ENCODE results near the gene DRP2.

The DRP2 gene

GRCh38 chrX:101210630-101211029 is 9.0 kb upstream of the DRP2 start:
- no peak for DNase-seq (ENCODE audit: extremely low read depth, insufficient read length)
- TF ChIP-seq CTCF (IDR thresholded peaks at IDR 0.05; ENCODE audit: insufficient read depth, low read length, poor library complexity, severe bottlenecking), result no peak
- no peaks in the 10 kb centered on the region for H3K27me3 ChIP-seq (replicated peaks; ENCODE audit: control insufficient read depth, insufficient read depth, low read length)

GRCh38 chrX:101217689-101218088 is 1.9 kb upstream of the DRP2 start:
- DNase-seq (ENCODE audit: extremely low read depth, insufficient read length), result no peak
- no peak for TF ChIP-seq CTCF (IDR thresholded peaks at IDR 0.05; ENCODE audit: insufficient read depth, low read length, poor library complexity, severe bottlenecking)
- Histone ChIP-seq H3K36me3 (ENCODE audit: control insufficient read depth, insufficient read depth, low read length) (no peaks in the 10 kb centered on the region), H3K4me3 (replicated peaks; ENCODE audit: low read depth, low read length) (no peak overlapping the region), H3K27me3 (replicated peaks; ENCODE audit: control insufficient read depth, insufficient read depth, low read length) (no peaks in the 10 kb centered on the region)

More at GRCh38 chrX:101210630-101211029, 9.0 kb upstream of the DRP2 start:
- H3K36me3 ChIP-seq (ENCODE audit: control insufficient read depth, insufficient read depth, low read length), result no peaks in the 10 kb centered on the region
- no peak overlapping the region for H3K4me3 ChIP-seq (replicated peaks; ENCODE audit: low read depth, low read length)

DNA sequence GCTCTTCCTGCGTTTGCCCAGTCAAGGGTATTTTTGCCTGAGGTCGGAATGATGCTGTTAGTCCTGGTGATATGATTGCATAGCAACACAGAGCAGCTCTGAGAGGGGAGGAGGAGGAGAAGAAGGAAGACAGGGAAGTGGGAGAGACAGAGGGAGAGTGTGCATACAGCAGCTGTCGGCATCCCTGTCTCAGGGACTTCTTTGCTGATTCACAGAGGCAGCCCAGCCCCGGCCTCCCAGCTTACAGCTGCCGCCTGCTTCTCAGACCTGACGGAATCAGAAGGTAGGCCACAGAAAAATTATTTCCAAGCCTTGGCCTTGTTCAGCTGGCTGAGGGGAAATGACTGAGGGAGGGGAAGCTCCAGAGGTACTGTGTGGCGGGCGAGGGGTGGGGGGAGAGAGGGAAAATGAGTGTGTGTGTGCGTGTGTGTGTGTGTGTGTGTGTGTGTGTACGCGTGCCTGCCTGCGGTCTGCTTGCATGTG is 319 bp downstream of the DRP2 start:
- no peak for TF ChIP-seq CTCF (IDR thresholded peaks at IDR 0.05; ENCODE audit: insufficient read depth, low read length, poor library complexity, severe bottlenecking)

GRCh38 chrX:101220662-101221260 is 1.2 kb downstream of the DRP2 start:
- Histone ChIP-seq H3K4me3 (replicated peaks; ENCODE audit: low read depth, low read length) (no peak overlapping the region), H3K36me3 (ENCODE audit: control insufficient read depth, insufficient read depth, low read length) (no peaks in the 10 kb centered on the region), H3K27me3 (replicated peaks; ENCODE audit: control insufficient read depth, insufficient read depth, low read length) (no peaks in the 10 kb centered on the region)
- no peak for DNase-seq (ENCODE audit: extremely low read depth, insufficient read length)
- TF ChIP-seq CTCF (IDR thresholded peaks at IDR 0.05; ENCODE audit: insufficient read depth, low read length, poor library complexity, severe bottlenecking), result no peak

More for the DNA sequence above, 319 bp downstream of the DRP2 start:
- Histone ChIP-seq H3K27me3 (replicated peaks; ENCODE audit: control insufficient read depth, insufficient read depth, low read length) (no peaks in the 10 kb centered on the region), H3K4me3 (replicated peaks; ENCODE audit: low read depth, low read length) (no peak overlapping the region), H3K36me3 (ENCODE audit: control insufficient read depth, insufficient read depth, low read length) (no peaks in the 10 kb centered on the region)
- no peak for DNase-seq (ENCODE audit: extremely low read depth, insufficient read length)

GRCh38 chrX:101223226-101223625 is 3.6 kb downstream of the DRP2 start:
- Histone ChIP-seq H3K4me3 (replicated peaks; ENCODE audit: low read depth, low read length) (no peak overlapping the region), H3K36me3 (ENCODE audit: control insufficient read depth, insufficient read depth, low read length) (no peaks in the 10 kb centered on the region), H3K27me3 (replicated peaks; ENCODE audit: control insufficient read depth, insufficient read depth, low read length) (no peaks in the 10 kb centered on the region)
- TF ChIP-seq CTCF (IDR thresholded peaks at IDR 0.05; ENCODE audit: insufficient read depth, low read length, poor library complexity, severe bottlenecking), result no peak
- DNase-seq (ENCODE audit: extremely low read depth, insufficient read length), result no peak

- H3K4me3 ChIP-seq (replicated peaks; ENCODE audit: low read depth, low read length), result no peak overlapping the region
- H3K27me3 ChIP-seq (replicated peaks; ENCODE audit: control insufficient read depth, insufficient read depth, low read length), result no peaks in the 10 kb centered on the region
- H3K36me3 ChIP-seq (ENCODE audit: control insufficient read depth, insufficient read depth, low read length), result no peaks in the 10 kb centered on the region
- no peak for DNase-seq (ENCODE audit: extremely low read depth, insufficient read length)
- TF ChIP-seq CTCF (IDR thresholded peaks at IDR 0.05; ENCODE audit: insufficient read depth, low read length, poor library complexity, severe bottlenecking), result no peak
Measured at GRCh38 chrX:101229170-101229569, 9.6 kb downstream of the DRP2 start.

Measured in GM06990 (cell line).